Endothelial cell of umbilical vein (primary cell): ENCODE results near the gene AKT3. TPM values are rescaled to one million over a fixed set of nuclear protein-coding genes. Genes with fewer than 3 reads are reported as not detected.

ENCODE experiments used
- BruUV-seq: library from RNA; stranded (reverse); fragments of 400-500 nt; replicated peaks from 2 replicates; lab custom pipeline; 2021; lab: Mats Ljungman, UMichigan
- CTCF ChIA-PET: fragments of 300-600, 350-600 bp; sonication (Branson Sonifier 250); formaldehyde crosslinking; loops from one replicate; lab custom pipeline; 2021; ENCODE audit warnings: antibody characterized with exemption, inconsistent platforms; lab: Charles Lee
- POLR2A ChIA-PET: fragments of 300-600, 350-600 bp; sonication (Branson Sonifier 250); formaldehyde crosslinking; loops from one replicate; lab custom pipeline; 2021; ENCODE audit warnings: antibody characterized with exemption, inconsistent platforms; lab: Charles Lee
- DNase-seq: peaks from one replicate; pipeline ENCODE4 v3.0.0-alpha.2; 2011; ENCODE audit warnings: low read depth, low spot score
- FAIRE-seq: peaks from 2 replicates; lab custom pipeline; 2011; peaks lifted over from hg19 to GRCh38; lab: Jason Lieb, UNC
- H2AFZ ChIP-seq: 2 replicates; pipeline ENCODE4 v1.6.0; 2012; ENCODE audit warnings: low read depth, low read length, control low read depth, inconsistent platforms
- H3K27ac ChIP-seq: 2 replicates; pipeline ENCODE4 v1.5.1; 2011; ENCODE audit warnings: low read depth, mild to moderate bottlenecking, control low read depth, low read length, moderate library complexity; ENCODE audit not compliant: insufficient read depth
- H3K27me3 ChIP-seq, 2 experiments: 2 replicates each; pipeline versions ENCODE4 v1.6.0 to v1.6.1; 2011; ENCODE audit warnings: low read length in 2 of 2, mixed read lengths in 1 of 2; ENCODE audit not compliant: control insufficient read depth in 2 of 2, insufficient read depth in 2 of 2
- H3K36me3 ChIP-seq, 2 experiments: 2 replicates in 1 of 2; 3 replicates in 1 of 2; pipeline ENCODE4 v1.5.1; 2011; ENCODE audit warnings: low read length in 2 of 2, mild to moderate bottlenecking in 1 of 2, moderate library complexity in 1 of 2; ENCODE audit not compliant: control insufficient read depth in 2 of 2, insufficient read depth in 2 of 2; ENCODE audit errors: extremely low read depth in 1 of 2
- H3K4me1 ChIP-seq: 3 replicates; pipeline ENCODE4 v1.5.1; 2011; ENCODE audit warnings: mild to moderate bottlenecking, low read length; ENCODE audit not compliant: control insufficient read depth, insufficient read depth; ENCODE audit errors: extremely low read depth
- H3K4me2 ChIP-seq: 2 replicates; pipeline ENCODE4 v1.6.1; 2011; ENCODE audit warnings: low read length, control low read depth, mixed read lengths; ENCODE audit not compliant: insufficient read depth
- H3K4me3 ChIP-seq, 3 experiments: fragments of 200-600 bp in 1 of 3; sonication (generic), shearing (Covaris generic) in 1 of 3; replicated peaks in 1 of 3; 2 replicates each; pipeline ENCODE4 v1.5.1; 2011 to 2016; ENCODE audit warnings: control low read depth in 3 of 3, low read length in 3 of 3, mild to moderate bottlenecking in 2 of 3, inconsistent platforms in 1 of 3, low read depth in 1 of 3, moderate library complexity in 1 of 3; ENCODE audit not compliant: insufficient read depth in 1 of 3
- H3K79me2 ChIP-seq: 2 replicates; pipeline ENCODE4 v1.6.0; 2012; ENCODE audit warnings: low read length, inconsistent platforms; ENCODE audit not compliant: control insufficient read depth, insufficient read depth
- H3K9ac ChIP-seq: replicated peaks from 2 replicates; pipeline ENCODE3; 2011; ENCODE audit warnings: low read length, control low read depth; ENCODE audit not compliant: insufficient read depth; ENCODE audit errors: extremely low read depth
- H3K9me1 ChIP-seq: replicated peaks from 3 replicates; pipeline ENCODE4 v1.6.0; 2011; ENCODE audit warnings: mild to moderate bottlenecking, low read length; ENCODE audit not compliant: control insufficient read depth, insufficient read depth; ENCODE audit errors: extremely low read depth
- H3K9me3 ChIP-seq: replicated peaks from 2 replicates; pipeline ENCODE4 v1.5.1; 2012; ENCODE audit warnings: low read length, inconsistent platforms; ENCODE audit not compliant: control insufficient read depth, insufficient read depth
- H4K20me1 ChIP-seq: replicated peaks from 2 replicates; pipeline ENCODE3; 2011; ENCODE audit warnings: mild to moderate bottlenecking, low read length; ENCODE audit not compliant: control insufficient read depth, insufficient read depth; ENCODE audit errors: extremely low read depth
- CTCF ChIP-seq, 2 donors: IDR thresholded peaks; 1 replicate in 1 of 2; 2 replicates in 1 of 2; pipeline ENCODE4 v1.5.1; 2011; ENCODE audit warnings: low read length in 2 of 2, mild to moderate bottlenecking in 2 of 2, moderate library complexity in 2 of 2, control low read depth in 1 of 2, inconsistent platforms in 1 of 2, low read depth in 1 of 2; ENCODE audit not compliant: insufficient read depth in 1 of 2; ENCODE audit errors: extremely low read depth in 1 of 2
- EZH2 ChIP-seq: IDR thresholded peaks from 2 replicates; pipeline ENCODE4 v1.6.1; 2012; ENCODE audit warnings: borderline replicate concordance, low read depth, mild to moderate bottlenecking, moderate library complexity, low read length, inconsistent platforms; ENCODE audit not compliant: severe bottlenecking
- FOS ChIP-seq: IDR thresholded peaks from 2 replicates; pipeline ENCODE4 v1.6.1; 2011; ENCODE audit warnings: mild to moderate bottlenecking, low read length, moderate library complexity, borderline replicate concordance; ENCODE audit not compliant: insufficient read depth
- GATA2 ChIP-seq: IDR thresholded peaks from 2 replicates; pipeline ENCODE4 v1.7.0; 2011; ENCODE audit warnings: low read depth, mild to moderate bottlenecking, moderate library complexity, mixed read lengths, low read length; ENCODE audit not compliant: insufficient read length, insufficient read depth
- JUN ChIP-seq: IDR thresholded peaks from 2 replicates; pipeline ENCODE4 v1.6.1; 2011; ENCODE audit warnings: borderline replicate concordance, low read depth; ENCODE audit not compliant: insufficient read length, insufficient read depth
- MAX ChIP-seq: IDR thresholded peaks from 2 replicates; pipeline ENCODE4 v1.6.1; 2011; ENCODE audit not compliant: insufficient read depth, insufficient read length
- MYC ChIP-seq: IDR thresholded peaks from one replicate; pipeline ENCODE4 v1.6.1; 2011; ENCODE audit warnings: mild to moderate bottlenecking, low read depth, low read length
- POLR2A ChIP-seq: IDR thresholded peaks from 2 replicates; pipeline ENCODE4 v1.6.1; 2012; ENCODE audit warnings: low read depth, mild to moderate bottlenecking, control low read depth, low read length
- POLR2AphosphoS5 ChIP-seq: IDR thresholded peaks from 2 replicates; pipeline ENCODE4 v1.6.1; 2012; ENCODE audit warnings: low read depth, mild to moderate bottlenecking, control low read depth, low read length, moderate library complexity; ENCODE audit not compliant: insufficient read depth
- dilution Hi-C: fragments of 300-500 bp; cut with MboI; formaldehyde crosslinking; loops from one replicate; pipeline ENCODE4 v1.15.0; 2019; ENCODE audit warnings: low sequenced_read_pairs; ENCODE audit not compliant: extremely low pct_ligation_motif_present
- intact Hi-C: fragments of 100-400 bp; cut with micrococcal nuclease; formaldehyde crosslinking; loops from one replicate; pipeline ENCODE4 v1.10.0; 2022
- polyA plus RNA-seq, 4 experiments: library from polyadenylated mRNA; depleted of rRNA in 3 of 4; stranded (reverse) in 3 of 4; unstranded in 1 of 4; fragments of >200 nt; gene quantifications; 2 replicates each; pipeline versions ENCODE4 v1.2.1 to v1.2.3, GENCODE V29; 2011 to 2012; ENCODE audit warnings: missing spikeins in 1 of 4
- total RNA-seq: library from RNA; stranded (reverse); gene quantifications from 2 replicates; pipeline ENCODE4 v1.2.3, GENCODE V29; 2021

AKT3 gene
- total and polyA plus RNA-seq, 2 donors (not counting 3 experiments of a cell fraction or from before 2014, with no cell fraction given) = 20.6 to 97.1 TPM

- FAIRE-seq (no peak), DNase-seq (no peak)
- intact Hi-C loops (no loop called here), dilution Hi-C loops (no loop called here)
- no peaks in the 10 kb centered on the region for H3K27me3 ChIP-seq
- POLR2A ChIA-PET = no interaction called here
- no peak overlapping the region for H3K9ac ChIP-seq
- peaks cover 2% of the 10 kb centered on the region for H4K20me1 ChIP-seq
- H3K9me1 ChIP-seq = no peaks in the 10 kb centered on the region
- H3K9me3 ChIP-seq = no peaks in the 10 kb centered on the region
- peaks cover 12% of the 10 kb centered on the region for H3K4me1 ChIP-seq
- no peak for TF ChIP-seq EZH2
- no peak for TF ChIP-seq MYC
- no peak overlapping the region for H3K27ac ChIP-seq
- no peak overlapping the region for H2AFZ ChIP-seq
- H3K4me2 ChIP-seq = no peak overlapping the region
- no peak overlapping the region for H3K4me3 ChIP-seq
- H3K36me3 ChIP-seq = peaks cover 0 to 2% of the 10 kb centered on the region in 2 experiments
- CTCF ChIA-PET = interaction anchor here (0.6 to 1.0 kb wide), 2 partner anchors 16 to 215 kb away, joined by 3 read pairs; no protein-coding TSS in a partner anchor
- no peaks in the 10 kb centered on the region for H3K79me2 ChIP-seq
- no TSS peak for BruUV-seq
These were observed 210.9 kb downstream of the AKT3 start for GRCh38 chr1:243639027-243639658.

DNA sequence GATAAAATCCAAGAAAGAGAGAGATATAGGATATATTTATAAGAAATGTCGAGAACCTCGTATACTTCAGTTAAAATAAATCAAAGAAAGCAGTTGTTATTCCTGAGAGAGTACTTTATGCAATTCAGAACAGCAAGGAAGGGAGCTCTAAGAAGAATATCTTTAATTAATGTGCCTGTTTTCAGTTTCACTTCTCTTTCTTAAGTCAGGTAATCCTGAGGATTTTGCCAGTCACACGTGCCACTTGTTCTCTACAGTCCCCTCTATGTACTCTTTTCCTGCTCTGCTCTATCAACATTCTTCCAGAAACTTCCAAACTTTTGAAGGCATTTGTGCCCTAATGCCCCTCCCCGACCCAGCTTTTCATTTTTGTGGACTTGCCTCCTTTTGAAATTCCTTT is 211.9 kb downstream of the AKT3 start:
- no peaks in the 10 kb centered on the region for H3K9me1 ChIP-seq
- DNase-seq (no peak), FAIRE-seq (no peak)
- no peak overlapping the region for H3K27ac ChIP-seq
- ChIA-PET CTCF (interaction anchor here (1.0 kb wide), 1 partner anchor 17 kb away, joined by 3 read pairs; no protein-coding TSS in a partner anchor), POLR2A (no interaction called here)
- no TSS peak for BruUV-seq
- dilution Hi-C loops = no loop called here
- intact Hi-C loops = no loop called here
- H3K9ac ChIP-seq = no peak overlapping the region
- H2AFZ ChIP-seq = no peak overlapping the region
- TF ChIP-seq EZH2 (no peak), POLR2AphosphoS5 (no peak), JUN (no peak), CTCF (IDR thresholded peaks at IDR 0.05; ENCODE audit: extremely low read depth in 1 of 2, insufficient read depth in 1 of 2, low read depth in 1 of 2, low read length in 2 of 2) (no peak), MAX (no peak), GATA2 (no peak), MYC (no peak), FOS (no peak), POLR2A (no peak)
- H4K20me1 ChIP-seq = peaks cover 2% of the 10 kb centered on the region
- H3K4me1 ChIP-seq = peaks cover 6% of the 10 kb centered on the region
- peaks cover 0 to 2% of the 10 kb centered on the region in 2 experiments for H3K36me3 ChIP-seq
- H3K9me3 ChIP-seq = no peaks in the 10 kb centered on the region
- no peak overlapping the region for H3K4me3 ChIP-seq
- H3K4me2 ChIP-seq = no peak overlapping the region
- no peaks in the 10 kb centered on the region for H3K79me2 ChIP-seq
- no peaks in the 10 kb centered on the region for H3K27me3 ChIP-seq
